HL-60 (cell line): Measurements from ENCODE around the gene COL13A1.

Experiments
- GABPA ChIP-seq: IDR thresholded peaks from 2 replicates; pipeline ENCODE4 v1.6.1; 2012; ENCODE audit warnings: low read depth
- POLR2AphosphoS5 ChIP-seq: IDR thresholded peaks from 2 replicates; pipeline ENCODE4 v1.6.1; 2012; ENCODE audit warnings: low read depth
- SPI1 ChIP-seq: IDR thresholded peaks from 2 replicates; pipeline ENCODE4 v1.6.1; 2012; ENCODE audit warnings: low read depth, mild to moderate bottlenecking, borderline replicate concordance
- TF ChIP-seq, protein P1 (sequence below): IDR thresholded peaks from one replicate; pipeline ENCODE4 v1.5.1; 2011; ENCODE audit warnings: low read length, control low read depth, inconsistent platforms; ENCODE audit not compliant: insufficient read depth
- TF ChIP-seq, protein P2 (sequence below): IDR thresholded peaks from 2 replicates; pipeline ENCODE4 v1.6.1; 2012; ENCODE audit warnings: low read depth; ENCODE audit not compliant: insufficient replicate concordance

DNA sequence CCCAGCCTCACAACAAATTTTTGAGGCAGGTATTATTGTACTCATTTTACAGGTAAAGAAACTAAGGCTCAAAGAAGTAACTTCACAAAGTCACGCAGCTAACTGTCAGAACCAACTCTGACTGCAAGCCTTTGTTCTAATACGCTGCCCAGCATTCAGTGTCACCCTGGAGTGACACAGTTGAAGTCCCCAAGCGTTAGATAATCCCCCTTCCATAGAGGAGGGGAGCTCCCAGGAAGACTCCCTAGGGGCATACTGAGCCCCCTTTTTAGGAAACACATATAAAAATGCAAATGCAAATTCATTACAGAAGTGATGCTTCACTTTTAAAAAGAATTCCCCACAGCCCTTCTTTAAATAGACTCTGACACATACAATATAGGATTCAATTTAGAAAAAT lies 150.0 kb downstream of the COL13A1 start:
- TF ChIP-seq, protein P1, sequence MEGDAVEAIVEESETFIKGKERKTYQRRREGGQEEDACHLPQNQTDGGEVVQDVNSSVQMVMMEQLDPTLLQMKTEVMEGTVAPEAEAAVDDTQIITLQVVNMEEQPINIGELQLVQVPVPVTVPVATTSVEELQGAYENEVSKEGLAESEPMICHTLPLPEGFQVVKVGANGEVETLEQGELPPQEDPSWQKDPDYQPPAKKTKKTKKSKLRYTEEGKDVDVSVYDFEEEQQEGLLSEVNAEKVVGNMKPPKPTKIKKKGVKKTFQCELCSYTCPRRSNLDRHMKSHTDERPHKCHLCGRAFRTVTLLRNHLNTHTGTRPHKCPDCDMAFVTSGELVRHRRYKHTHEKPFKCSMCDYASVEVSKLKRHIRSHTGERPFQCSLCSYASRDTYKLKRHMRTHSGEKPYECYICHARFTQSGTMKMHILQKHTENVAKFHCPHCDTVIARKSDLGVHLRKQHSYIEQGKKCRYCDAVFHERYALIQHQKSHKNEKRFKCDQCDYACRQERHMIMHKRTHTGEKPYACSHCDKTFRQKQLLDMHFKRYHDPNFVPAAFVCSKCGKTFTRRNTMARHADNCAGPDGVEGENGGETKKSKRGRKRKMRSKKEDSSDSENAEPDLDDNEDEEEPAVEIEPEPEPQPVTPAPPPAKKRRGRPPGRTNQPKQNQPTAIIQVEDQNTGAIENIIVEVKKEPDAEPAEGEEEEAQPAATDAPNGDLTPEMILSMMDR = no peak
- TF ChIP-seq, protein P2, sequence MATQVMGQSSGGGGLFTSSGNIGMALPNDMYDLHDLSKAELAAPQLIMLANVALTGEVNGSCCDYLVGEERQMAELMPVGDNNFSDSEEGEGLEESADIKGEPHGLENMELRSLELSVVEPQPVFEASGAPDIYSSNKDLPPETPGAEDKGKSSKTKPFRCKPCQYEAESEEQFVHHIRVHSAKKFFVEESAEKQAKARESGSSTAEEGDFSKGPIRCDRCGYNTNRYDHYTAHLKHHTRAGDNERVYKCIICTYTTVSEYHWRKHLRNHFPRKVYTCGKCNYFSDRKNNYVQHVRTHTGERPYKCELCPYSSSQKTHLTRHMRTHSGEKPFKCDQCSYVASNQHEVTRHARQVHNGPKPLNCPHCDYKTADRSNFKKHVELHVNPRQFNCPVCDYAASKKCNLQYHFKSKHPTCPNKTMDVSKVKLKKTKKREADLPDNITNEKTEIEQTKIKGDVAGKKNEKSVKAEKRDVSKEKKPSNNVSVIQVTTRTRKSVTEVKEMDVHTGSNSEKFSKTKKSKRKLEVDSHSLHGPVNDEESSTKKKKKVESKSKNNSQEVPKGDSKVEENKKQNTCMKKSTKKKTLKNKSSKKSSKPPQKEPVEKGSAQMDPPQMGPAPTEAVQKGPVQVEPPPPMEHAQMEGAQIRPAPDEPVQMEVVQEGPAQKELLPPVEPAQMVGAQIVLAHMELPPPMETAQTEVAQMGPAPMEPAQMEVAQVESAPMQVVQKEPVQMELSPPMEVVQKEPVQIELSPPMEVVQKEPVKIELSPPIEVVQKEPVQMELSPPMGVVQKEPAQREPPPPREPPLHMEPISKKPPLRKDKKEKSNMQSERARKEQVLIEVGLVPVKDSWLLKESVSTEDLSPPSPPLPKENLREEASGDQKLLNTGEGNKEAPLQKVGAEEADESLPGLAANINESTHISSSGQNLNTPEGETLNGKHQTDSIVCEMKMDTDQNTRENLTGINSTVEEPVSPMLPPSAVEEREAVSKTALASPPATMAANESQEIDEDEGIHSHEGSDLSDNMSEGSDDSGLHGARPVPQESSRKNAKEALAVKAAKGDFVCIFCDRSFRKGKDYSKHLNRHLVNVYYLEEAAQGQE = no peak
- TF ChIP-seq POLR2AphosphoS5 = no peak
- no peak for TF ChIP-seq GABPA
- no peak for TF ChIP-seq SPI1
